CD4-positive, alpha-beta T cell treated with Interleukin-12 subunit alpha and Interleukin-12 subunit beta, for 1 hour (primary cell): ENCODE measurements around the gene GLIS1.
A peak's percentile ranks its signal among the peaks of the same experiment; 100 is the strongest.
"Not testable (repeated sequence)": the region's sequence is repeated elsewhere in the genome, so short reads cannot be mapped to it uniquely, and the experiment has no call there.

ENCODE experiments used
- DNase-seq: peaks from one replicate; pipeline ENCODE4 v3.0.0-alpha.2; 2020

The GLIS1 gene

DNA sequence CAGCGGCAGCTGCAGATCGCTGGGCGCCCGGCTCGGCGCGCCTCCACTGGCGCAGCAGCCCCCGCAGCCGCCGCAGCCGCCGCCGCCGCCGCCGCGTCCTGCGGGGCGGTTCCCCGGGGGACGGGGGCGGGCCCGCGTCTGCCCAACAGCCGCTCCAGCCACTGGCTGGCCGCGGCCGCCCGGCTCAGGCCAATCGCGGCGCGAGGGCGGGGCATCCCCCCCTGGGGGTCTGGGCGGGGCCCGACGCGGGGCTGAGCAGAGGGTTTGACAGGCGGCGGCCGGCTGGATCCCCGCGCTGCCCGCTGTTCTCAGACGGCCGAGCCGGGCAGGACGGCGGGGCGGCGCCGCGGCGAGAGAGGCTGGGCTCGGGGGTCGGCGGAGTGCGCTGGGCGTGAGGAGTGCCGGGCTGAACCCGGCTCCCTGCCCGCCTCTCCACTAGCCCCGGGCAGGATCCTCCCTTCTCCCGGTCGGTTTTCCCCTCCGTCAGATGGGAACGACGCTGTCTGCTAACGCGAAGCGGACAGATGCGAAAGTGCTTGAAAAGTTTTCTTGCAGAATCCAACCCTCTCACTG is at the start of gene GLIS1:
TSS of gene GLIS1 (minus strand) at position 56 of the 573 bp plus-strand sequence. CDS start 1,100 bp downstream, outside the sequence.
- peak; percentile 45 for DNase-seq

- no peak for DNase-seq
Measured at GRCh38 chr1:53787655-53788054, 48.7 kb upstream of the GLIS1 start.

GRCh38 chr1:53783056-53783455 is 44.1 kb upstream of the GLIS1 start:
- no peak for DNase-seq

GRCh38 chr1:53781654-53782053 is 42.7 kb upstream of the GLIS1 start:
- DNase-seq, result no peak

DNA sequence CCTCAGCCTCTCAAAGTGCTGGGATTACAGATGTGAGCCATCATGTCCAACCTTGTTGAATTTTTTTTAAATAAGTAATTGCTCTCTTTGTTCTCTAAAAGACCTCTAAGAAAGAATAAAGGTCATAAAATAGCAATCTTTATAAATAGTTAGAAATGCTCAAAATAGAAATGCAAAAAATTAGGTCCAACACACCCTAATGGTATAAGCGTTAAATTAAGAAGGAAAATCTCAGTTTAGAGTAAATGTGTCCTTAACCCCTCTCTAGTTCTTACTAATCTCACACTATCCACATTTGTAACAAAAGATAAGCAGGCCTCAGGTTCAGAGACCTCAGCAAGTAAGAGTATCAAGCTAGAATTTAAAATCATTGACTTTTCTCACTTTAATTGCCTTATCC is 38.3 kb upstream of the GLIS1 start:
- DNase-seq, result no peak

DNA sequence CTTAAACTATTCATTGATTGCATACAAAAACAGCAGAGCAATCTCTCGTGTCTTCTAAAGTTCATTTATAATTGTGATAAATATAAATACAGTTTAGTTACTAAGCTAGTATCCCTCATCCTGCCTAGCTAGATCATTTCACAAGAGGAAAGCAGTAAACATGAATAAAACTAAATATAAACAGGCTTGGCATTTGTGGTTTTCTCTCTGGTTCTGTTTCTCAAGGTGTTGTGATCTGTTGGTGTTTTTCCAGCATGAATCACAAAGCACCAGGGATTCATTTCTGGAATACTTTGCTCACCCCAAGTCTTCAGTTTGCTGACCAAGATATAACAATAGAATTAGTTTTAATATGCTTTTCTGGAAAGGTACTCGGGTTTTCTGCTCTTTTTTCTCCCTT is 32.7 kb upstream of the GLIS1 start:
- no peak for DNase-seq

DNA sequence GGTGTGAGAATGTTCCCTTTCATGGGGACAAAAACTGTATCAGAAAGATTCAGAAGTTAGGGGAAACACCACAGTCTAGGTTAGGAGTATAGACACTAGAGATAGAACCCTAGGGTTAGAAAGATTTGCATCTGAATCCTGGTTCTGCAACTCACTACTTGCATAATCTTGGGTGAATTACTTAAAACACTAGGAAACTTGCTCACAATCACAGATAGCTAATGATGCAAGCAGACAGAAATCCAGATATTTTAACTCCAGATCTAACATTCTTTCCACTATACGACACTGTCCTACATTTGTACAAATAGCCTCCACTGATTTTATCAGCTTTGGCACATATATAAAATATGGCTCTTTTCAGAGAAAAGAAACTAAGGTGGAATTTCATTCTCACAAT is 30.8 kb upstream of the GLIS1 start:
- DNase-seq, result no peak

DNA sequence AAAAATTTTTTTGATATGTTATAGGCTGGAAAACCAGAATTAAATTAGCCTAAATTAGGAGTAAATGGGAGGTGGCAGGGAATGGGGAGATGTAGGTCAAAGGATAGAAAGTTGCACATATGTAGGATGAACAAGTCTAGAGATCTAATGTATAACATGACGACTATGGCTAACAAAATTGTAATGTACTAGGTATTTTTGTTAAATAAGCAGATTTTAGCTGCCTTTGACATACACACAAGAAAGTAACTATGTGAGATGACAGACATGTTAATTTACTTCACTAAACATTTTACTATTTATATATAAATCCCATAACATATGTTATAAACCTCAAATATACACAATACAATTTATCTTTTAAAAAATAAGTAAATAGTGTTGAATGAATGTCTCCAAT is 30.2 kb upstream of the GLIS1 start:
- no peak for DNase-seq

GRCh38 chr1:53766831-53767405 is 28.0 kb upstream of the GLIS1 start:
- peak; percentile 2 for DNase-seq

DNA sequence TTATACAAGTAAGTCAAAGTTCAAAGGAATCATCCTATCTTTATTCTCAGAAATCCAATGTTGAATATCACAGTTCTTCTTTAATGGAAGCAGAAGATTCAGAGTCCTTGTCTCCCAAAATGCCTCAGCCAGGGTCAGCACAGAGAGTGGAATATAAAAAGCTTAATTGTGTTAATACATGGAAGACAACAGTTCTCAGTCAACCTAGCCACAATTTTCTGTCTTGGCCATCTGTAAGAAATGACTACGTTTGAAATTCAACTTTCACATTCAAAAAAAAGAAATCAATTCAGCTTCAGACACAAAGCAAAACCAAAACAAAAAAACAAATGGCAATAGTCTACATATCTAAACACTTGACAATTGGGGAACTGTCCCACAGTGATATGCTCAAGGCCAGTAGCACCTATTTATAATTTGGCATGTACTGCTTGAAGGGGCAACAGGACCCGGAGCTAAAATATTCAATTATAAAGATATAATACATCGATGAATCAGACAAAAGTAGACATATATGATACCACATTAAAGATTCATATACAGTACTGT is 27.3 kb upstream of the GLIS1 start:
- DNase-seq, result no peak

DNA sequence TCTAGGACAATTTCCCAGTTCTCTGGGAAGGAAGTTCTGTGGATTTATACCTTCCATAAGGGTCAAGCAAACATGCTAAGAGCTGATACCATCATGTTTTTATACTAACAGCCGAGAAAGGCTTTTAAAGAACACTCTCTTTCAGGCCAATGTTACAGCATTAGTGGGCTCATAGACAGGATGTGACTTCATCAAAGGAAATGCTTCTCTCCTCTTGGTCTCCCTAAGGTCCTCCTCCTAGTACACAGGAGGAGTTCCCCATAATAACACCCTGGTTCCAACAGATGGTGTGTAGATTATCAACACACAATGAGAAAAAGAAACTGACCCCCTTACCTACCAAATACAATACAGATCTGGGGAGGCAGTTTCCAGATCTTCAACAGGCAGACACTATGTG is 26.7 kb upstream of the GLIS1 start:
- peak; percentile 49 for DNase-seq

DNA sequence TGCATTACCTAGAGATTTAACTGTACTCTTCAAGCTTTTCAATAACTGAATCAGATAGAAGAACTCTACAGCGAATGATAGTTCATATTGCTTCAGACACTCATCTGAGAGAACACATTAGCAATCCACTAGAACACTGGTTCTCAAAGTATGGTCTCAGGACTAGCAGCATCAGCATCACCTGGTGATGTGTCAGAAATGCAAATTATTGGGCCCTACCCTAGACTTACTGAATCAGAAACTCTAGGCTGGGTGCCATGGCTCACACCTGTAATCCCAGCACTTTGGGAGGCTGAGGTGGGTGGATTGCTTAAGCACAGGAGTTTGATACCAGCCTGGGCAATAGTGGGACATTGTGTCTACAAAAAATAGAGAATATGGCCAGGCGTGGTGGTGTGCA is 24.9 kb upstream of the GLIS1 start:
- DNase-seq, result no peak

- no peak for DNase-seq
Measured at GRCh38 chr1:53763461-53763860, 24.5 kb upstream of the GLIS1 start.

DNA sequence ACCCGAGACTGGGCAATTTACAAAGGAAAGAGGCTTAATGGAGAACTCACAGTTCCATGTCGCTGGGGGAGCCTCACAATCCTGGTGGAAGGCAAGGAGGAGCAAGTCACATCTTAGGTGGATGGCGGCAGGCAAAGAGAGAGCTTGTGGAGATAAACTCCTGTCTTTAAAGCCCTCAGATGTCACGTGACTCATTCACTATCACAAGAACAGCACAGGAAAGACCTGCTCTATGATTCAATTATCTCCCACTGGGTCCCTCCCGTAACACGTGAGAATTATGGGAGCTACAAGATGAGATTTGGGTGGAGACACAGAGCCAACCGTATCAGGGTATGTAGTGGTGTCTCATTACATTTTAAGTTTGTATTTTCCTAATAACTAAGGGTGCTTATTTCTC is 21.5 kb upstream of the GLIS1 start:
- DNase-seq, result not testable (repeated sequence)

- DNase-seq, result no peak
Measured at GRCh38 chr1:53755874-53756273, 16.9 kb upstream of the GLIS1 start.

DNA sequence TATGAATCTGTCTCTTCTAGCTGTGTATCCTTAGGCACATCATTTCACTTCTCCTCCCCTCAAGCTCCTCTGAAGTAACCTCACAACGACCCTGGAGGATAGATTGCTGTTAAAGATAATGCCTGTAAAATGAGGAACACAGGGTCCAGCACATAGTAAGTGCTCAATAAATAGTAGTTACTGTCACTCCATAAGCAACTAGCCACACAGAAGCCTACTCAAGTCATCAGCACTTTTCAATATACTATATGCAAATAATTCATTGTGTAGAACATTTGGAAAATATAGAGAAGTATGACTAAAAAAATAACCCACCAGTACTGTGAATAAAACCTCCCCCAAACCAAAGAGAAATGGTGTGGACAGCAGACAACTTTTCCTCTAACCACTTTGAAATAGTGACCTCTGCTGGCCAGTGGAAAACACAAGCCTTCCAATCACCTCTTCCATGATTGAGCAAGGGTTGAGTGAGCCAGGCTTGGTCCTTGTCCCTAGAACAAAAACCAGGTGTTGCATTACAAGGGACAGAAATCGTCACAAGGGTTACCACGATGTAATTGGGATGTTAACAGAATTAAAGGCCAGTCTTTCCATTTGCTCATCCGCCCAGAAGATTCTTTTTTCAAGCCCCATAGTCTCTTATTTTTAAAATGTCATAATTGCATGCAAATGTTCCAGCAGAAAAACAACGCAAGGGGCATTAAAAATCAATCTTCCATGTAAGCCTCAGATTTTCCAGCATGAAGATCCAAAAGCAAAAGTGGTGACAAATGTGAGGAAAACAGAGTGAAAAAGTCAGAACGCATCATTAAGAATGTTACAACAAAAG is 15.7 kb upstream of the GLIS1 start:
- DNase-seq, result peak; percentile 28

GRCh38 chr1:53752281-53752680 is 13.3 kb upstream of the GLIS1 start:
- DNase-seq, result no peak

GRCh38 chr1:53747841-53748240 is 8.9 kb upstream of the GLIS1 start:
- DNase-seq, result no peak

DNA sequence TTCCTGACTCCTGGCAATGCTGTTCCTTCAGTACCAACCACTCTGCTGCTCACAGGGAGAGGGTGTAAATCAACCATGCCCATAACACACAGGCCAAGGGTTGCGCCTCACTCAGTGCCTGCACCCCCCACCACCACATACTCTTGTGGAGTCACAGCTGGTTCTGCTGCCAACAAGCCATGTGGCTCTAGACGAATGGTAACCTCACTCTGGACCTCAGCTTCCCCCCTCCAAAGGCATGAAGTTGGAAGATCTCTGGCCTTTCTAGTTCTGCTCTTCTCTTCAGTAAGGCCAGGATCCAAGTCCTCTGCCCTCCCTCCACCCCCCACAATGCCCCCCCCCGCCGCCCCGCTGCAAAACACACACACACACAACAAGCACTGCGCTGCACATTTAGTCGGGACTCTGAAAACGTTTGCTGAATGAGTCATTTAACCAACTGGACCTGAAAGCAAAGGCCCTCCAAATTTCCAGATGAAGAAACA is 1.7 kb upstream of the GLIS1 start:
- no peak for DNase-seq

DNA sequence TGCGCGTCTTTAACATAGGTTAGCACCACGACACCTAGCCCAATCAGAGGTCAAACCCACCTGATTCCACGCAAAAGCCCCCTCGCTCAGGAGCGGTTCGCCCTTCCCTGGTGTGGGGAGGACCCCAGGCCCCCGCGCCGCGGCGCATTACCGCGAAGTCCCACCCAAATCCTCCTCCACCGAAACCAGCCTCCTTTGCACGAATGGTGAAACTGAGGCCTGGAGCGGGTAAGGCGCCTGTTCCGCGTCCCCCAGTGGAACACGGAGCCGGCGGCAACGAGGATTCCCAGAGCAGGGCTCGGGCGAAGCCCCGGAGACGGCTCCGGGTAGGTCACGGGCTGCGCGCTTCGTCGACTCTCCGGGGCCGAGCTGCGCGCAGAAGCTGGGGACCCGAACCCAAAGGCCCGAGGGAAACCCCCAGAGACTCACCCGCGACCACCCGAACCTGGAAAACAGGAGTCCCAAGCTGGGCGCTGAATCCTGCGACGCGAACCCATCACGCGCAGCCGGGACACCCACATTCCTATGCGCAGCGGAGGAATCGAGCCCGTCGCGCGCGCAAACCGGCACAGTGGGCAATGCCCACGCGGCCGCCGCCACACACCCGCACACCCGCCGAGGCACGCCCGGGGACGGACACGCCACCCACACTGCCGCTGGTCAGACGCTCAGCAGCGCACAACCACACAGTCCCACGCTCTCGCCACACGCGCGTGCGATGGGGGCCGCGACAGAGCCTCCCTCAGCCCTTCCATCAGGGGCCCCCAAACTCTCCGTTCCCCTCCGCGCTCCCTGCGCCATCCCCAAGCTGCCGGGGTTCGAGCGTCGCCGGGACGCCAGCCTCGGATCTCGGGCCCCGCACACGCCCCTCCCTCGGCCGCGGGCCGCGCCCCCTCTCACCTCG is 507 bp downstream of the GLIS1 start:
- no peak for DNase-seq

DNA sequence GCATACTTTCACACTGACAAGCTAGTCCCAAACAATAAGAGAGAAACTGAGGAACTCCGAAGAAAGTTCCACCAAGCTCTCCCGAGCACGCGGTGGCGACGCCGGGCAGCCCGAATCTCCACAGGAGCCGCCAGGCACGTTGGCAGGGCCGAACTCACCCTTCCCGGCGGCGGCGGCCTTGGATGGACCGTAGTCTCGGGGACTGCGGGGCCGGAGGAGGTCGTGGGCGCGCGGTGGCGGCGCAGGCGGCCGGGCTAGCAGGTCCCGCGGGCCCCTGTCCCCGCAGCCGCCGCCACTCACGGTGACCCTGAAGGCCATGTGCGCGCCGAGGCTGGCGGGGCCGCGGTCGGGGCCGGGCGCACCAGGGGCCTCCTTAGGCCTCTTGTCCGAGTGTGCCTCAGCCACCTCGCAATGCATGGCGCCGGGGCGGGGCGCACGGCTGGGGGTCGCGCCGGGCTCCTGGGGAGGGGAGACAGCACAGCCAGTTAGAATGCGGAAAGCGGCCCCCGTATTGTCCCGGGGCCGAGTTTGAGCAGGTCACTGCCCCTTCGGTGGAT is 1.2 kb downstream of the GLIS1 start:
- no peak for DNase-seq

- no peak for DNase-seq
Measured at GRCh38 chr1:53736290-53736689, 2.7 kb downstream of the GLIS1 start.
